Heart left ventricle (tissue), 16 donors: ENCODE measurements around the gene EFCC1. TPM values are rescaled to one million over a fixed set of nuclear protein-coding genes. Genes with fewer than 3 reads are reported as not detected.

Experiments used
- ATAC-seq, 4 donors: fragments of 200-7000 bp; cut with Tn5 transposase; one replicate each; pipeline ENCODE4 v1.9.1; 2020 to 2022; ENCODE audit warnings: moderate library complexity in 4 of 4, mild to moderate bottlenecking in 3 of 4, moderate number of reproducible peaks in 1 of 4
- DNase-seq, 5 donors: peaks; one replicate each; pipeline ENCODE4 v3.0.0-alpha.2; 2020
- H3K27ac ChIP-seq, 12 donors: fragments of 200-600 bp; sonication (generic) in 4 of 12; one replicate each; pipeline versions ENCODE4 v1.5.0 to v1.8.0; 2016 to 2022; ENCODE audit warnings: mild to moderate bottlenecking in 2 of 12
- H3K27me3 ChIP-seq, 9 donors: fragments of 200-600 bp; sonication (generic) in 2 of 9; one replicate each; pipeline versions ENCODE4 v1.5.1 to v1.8.0; 2016 to 2022; ENCODE audit warnings: mild to moderate bottlenecking in 3 of 9
- H3K36me3 ChIP-seq, 9 donors: fragments of 200-600 bp; sonication (generic) in 2 of 9; one replicate each; pipeline versions ENCODE4 v1.5.0 to v1.8.0; 2018 to 2022; ENCODE audit warnings: mild to moderate bottlenecking in 2 of 9
- H3K4me1 ChIP-seq, 12 donors: fragments of 200-600 bp; sonication (generic) in 4 of 12; one replicate each; pipeline versions ENCODE4 v1.5.0 to v1.8.0; 2016 to 2022; ENCODE audit warnings: mild to moderate bottlenecking in 3 of 12
- H3K4me3 ChIP-seq, 12 donors: fragments of 200-600 bp; sonication (generic) in 4 of 12; one replicate each; pipeline versions ENCODE4 v1.5.0 to v1.8.0; 2017 to 2022; ENCODE audit warnings: mild to moderate bottlenecking in 9 of 12, moderate library complexity in 4 of 12
- H3K9me3 ChIP-seq, 12 donors: fragments of 200-600 bp; sonication (generic) in 4 of 12; one replicate each; pipeline versions ENCODE4 v1.5.0 to v1.8.0; 2016 to 2022; ENCODE audit warnings: mild to moderate bottlenecking in 1 of 12
- POLR2A ChIP-seq, 2 donors: fragments of 450-650 bp; IDR thresholded peaks; one replicate each; pipeline ENCODE4 v1.6.1; 2017; ENCODE audit warnings: antibody characterized with exemption in 2 of 2, mild to moderate bottlenecking in 2 of 2, moderate library complexity in 2 of 2
- WGBS, 4 donors: extraction: QIAGEN DNeasy Blood & Tissue Kit in 2 of 4; methylation state at CpG; one replicate each; pipeline versions ENCODE4 v1.1.5 to v1.1.7; 2013 to 2018; 5-methylcytosine and 5-hydroxymethylcytosine counted together
- intact Hi-C, 10 donors: fragments of 100-400 bp; cut with DNase I; formaldehyde crosslinking; loops; one replicate each; pipeline versions ENCODE4 v1.11.1 to v1.14.2; 2022
- polyA plus RNA-seq, 2 donors: library from polyadenylated mRNA; stranded (reverse); fragments of 200-250 nt; gene quantifications; one replicate each; pipeline ENCODE4 v1.2.3, GENCODE V29; 2013
- total RNA-seq, 9 donors: library from RNA; depleted of rRNA in 2 of 9; stranded (reverse); fragments of >200 nt in 2 of 9; fragmentation: NEBNext Ultra II Directional in 3 of 9; extraction: Animal tissue kit (Norgen Biotek cat#: 25700) in 3 of 9; gene quantifications; one replicate each; pipeline versions ENCODE4 v1.1.0 to v1.2.4, GENCODE V29; 2016 to 2023
- TF ChIP-seq, protein P1 (sequence below), 12 donors: fragments of 200-600 bp; sonication (generic) in 4 of 12; IDR thresholded peaks; one replicate each; pipeline versions ENCODE4 v1.5.0 to v1.8.0; 2018 to 2022; ENCODE audit warnings: antibody characterized with exemption in 12 of 12, mild to moderate bottlenecking in 5 of 12
- donor health status: ischemic (EF 13 %, LVEDD 7.1; RV severe dilation, severe dysfunction).
- donor health status: healthy with polysubstance abuse.
- donor health status: DM: no; HTN: yes; CAD: no.
- donor health status: DM: no; HTN: no; CAD: no.
- donor health status: ischemic (EF 25% LVEDD 6.9; RV normal size, moderate dysfunction).
- donor health status: ischemic (EF 25% LVEDD 5.7; RV mildly dilated, moderate dysfunction).
- donor health status: healthy.
- donor health status: DM: yes; HTN: yes; CAD: no.
- donor health status: ischemic (EF 35%, LVEDD 5.7; RV mildly dilated, moderate dysfunction).
- donor health status: nonischemic (EF 11% LVEDD 7.7; RV severe dilation, severe dysfunction).
- donor health status: DM: yes; HTN: yes; CAD: no.
- donor health status: PGD.
- donor health status: ischemic (EF 29% LVEDD 5.4; RV normal size, mild dysfunction).
- donor health status: nonischemic (EF 23%, LVEDD 6.1; RV moderate dilation, normal function).

The EFCC1 gene
- total and polyA plus RNA-seq, 11 donors = 0.60 to 2.5 (median 1.5) TPM

- H3K27ac ChIP-seq = no peak overlapping the region
- no peak for ATAC-seq
- H3K9me3 ChIP-seq = no peaks in the 10 kb centered on the region
- DNase-seq = no peak
- no peak for TF ChIP-seq POLR2A (IDR thresholded peaks at IDR 0.05)
- TF ChIP-seq, protein P1, sequence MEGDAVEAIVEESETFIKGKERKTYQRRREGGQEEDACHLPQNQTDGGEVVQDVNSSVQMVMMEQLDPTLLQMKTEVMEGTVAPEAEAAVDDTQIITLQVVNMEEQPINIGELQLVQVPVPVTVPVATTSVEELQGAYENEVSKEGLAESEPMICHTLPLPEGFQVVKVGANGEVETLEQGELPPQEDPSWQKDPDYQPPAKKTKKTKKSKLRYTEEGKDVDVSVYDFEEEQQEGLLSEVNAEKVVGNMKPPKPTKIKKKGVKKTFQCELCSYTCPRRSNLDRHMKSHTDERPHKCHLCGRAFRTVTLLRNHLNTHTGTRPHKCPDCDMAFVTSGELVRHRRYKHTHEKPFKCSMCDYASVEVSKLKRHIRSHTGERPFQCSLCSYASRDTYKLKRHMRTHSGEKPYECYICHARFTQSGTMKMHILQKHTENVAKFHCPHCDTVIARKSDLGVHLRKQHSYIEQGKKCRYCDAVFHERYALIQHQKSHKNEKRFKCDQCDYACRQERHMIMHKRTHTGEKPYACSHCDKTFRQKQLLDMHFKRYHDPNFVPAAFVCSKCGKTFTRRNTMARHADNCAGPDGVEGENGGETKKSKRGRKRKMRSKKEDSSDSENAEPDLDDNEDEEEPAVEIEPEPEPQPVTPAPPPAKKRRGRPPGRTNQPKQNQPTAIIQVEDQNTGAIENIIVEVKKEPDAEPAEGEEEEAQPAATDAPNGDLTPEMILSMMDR (IDR thresholded peaks at IDR 0.05) = no peak
- H3K4me1 ChIP-seq = peaks cover 0 to 16% (median 11%) of the 10 kb centered on the region in 12 donors
- H3K4me3 ChIP-seq = peak overlapping the region in 7 of 12 donors; percentile 45 to 61 (median 56)
- no peaks in the 10 kb centered on the region for H3K36me3 ChIP-seq
- WGBS, 4 donors = 83 to 86% (median 84%) methylated on average over 19 of the region's 19 CpGs
- H3K27me3 ChIP-seq = peaks cover 0 to 3% (median 0%) of the 10 kb centered on the region in 9 donors
- intact Hi-C loops = no loop called here
Measured at GRCh38 chr3:128994581-128995546, 6.2 kb upstream of the EFCC1 start.

DNA sequence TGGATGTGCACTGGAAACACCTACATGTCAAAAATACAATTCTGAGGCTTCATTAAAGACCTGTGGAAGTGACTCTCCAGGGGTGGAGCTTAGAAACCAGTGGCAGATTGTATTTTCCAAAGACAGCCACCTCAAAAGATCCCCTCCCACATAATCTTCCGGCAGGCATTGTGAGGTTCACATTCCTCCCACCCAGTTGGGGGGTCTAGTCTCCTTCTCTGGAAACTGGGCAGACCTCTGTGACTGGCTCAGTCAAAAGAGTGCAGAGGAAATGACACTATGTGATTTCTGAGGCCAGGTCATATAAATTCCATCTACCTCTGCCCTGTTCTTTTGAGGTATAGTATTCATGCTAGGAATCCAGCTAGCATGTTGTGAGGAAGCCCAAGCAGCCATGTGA lies 5.4 kb upstream of the EFCC1 start:
- Histone ChIP-seq H3K27me3 (peaks cover 0 to 11% (median 0%) of the 10 kb centered on the region in 9 donors), H3K36me3 (no peaks in the 10 kb centered on the region), H3K4me3 (no peak overlapping the region), H3K27ac (no peak overlapping the region), H3K4me1 (peaks cover 0 to 21% (median 14%) of the 10 kb centered on the region in 12 donors), H3K9me3 (no peaks in the 10 kb centered on the region)
- ATAC-seq = no peak
- 93 to 100% (median 97%) methylated on average over 1 of the region's 1 CpG for WGBS, 4 donors
- intact Hi-C loops = no loop called here
- no peak for DNase-seq
- TF ChIP-seq POLR2A (IDR thresholded peaks at IDR 0.05) = no peak
- TF ChIP-seq, protein P1 (IDR thresholded peaks at IDR 0.05) = no peak

DNA sequence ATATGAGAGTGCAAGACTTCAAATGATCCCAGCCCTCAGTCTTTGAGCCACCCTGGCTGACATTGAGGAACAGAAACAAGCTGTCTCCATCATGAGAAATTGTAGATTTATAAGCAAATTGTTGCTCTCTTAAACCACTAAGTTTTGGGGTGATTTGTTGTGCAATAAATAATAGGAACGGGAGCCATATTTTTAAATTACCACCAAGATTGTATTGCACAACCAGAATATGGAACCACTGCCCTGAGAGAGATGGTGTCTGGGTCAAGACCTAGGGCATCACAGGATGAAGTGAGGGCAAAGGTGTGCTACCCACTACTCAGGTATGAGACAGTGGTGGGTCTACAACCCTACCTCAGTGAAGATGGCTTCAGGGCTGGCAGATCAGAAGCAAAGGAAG lies 4.9 kb upstream of the EFCC1 start:
- H3K27ac ChIP-seq = no peak overlapping the region
- peaks cover 0 to 26% (median 16%) of the 10 kb centered on the region in 12 donors for H3K4me1 ChIP-seq
- no peak for TF ChIP-seq POLR2A (IDR thresholded peaks at IDR 0.05)
- TF ChIP-seq, protein P1 (IDR thresholded peaks at IDR 0.05) = no peak
- DNase-seq (no peak), ATAC-seq (no peak)
- peaks cover 0 to 16% (median 0%) of the 10 kb centered on the region in 9 donors for H3K27me3 ChIP-seq
- no peak overlapping the region for H3K4me3 ChIP-seq
- no peaks in the 10 kb centered on the region for H3K9me3 ChIP-seq
- no peaks in the 10 kb centered on the region for H3K36me3 ChIP-seq
- WGBS, 4 donors = 88 to 97% (median 94%) methylated on average over 1 of the region's 1 CpG
- intact Hi-C loops = no loop called here

GRCh38 chr3:128996726-128997125 lies 4.4 kb upstream of the EFCC1 start:
- WGBS, 4 donors = 89 to 96% (median 93%) methylated on average over 5 of the region's 5 CpGs
- no peak overlapping the region for H3K27ac ChIP-seq
- intact Hi-C loops = no loop called here
- peaks cover 0 to 31% (median 17%) of the 10 kb centered on the region in 12 donors for H3K4me1 ChIP-seq
- DNase-seq (no peak), ATAC-seq (no peak)
- peaks cover 0 to 21% (median 3%) of the 10 kb centered on the region in 9 donors for H3K27me3 ChIP-seq
- no peaks in the 10 kb centered on the region for H3K36me3 ChIP-seq
- no peak for TF ChIP-seq POLR2A (IDR thresholded peaks at IDR 0.05)
- TF ChIP-seq, protein P1 (IDR thresholded peaks at IDR 0.05) = no peak
- no peaks in the 10 kb centered on the region for H3K9me3 ChIP-seq
- H3K4me3 ChIP-seq = no peak overlapping the region
